HG02840 (cell line): ENCODE results near the gene RPL37.
"Not testable (repeated sequence)": the region's sequence is repeated elsewhere in the genome, so short reads cannot be mapped to it uniquely, and the experiment has no call there.

Experiments
- ATAC-seq: cut with Tn5 transposase; IDR thresholded peaks from one replicate; pipeline ENCODE4 v1.9.1; 2021; ENCODE audit warnings: mild to moderate bottlenecking, moderate library complexity, moderate number of reproducible peaks; ENCODE audit not compliant: unreplicated experiment, low FRiP score

RPL37 gene

DNA sequence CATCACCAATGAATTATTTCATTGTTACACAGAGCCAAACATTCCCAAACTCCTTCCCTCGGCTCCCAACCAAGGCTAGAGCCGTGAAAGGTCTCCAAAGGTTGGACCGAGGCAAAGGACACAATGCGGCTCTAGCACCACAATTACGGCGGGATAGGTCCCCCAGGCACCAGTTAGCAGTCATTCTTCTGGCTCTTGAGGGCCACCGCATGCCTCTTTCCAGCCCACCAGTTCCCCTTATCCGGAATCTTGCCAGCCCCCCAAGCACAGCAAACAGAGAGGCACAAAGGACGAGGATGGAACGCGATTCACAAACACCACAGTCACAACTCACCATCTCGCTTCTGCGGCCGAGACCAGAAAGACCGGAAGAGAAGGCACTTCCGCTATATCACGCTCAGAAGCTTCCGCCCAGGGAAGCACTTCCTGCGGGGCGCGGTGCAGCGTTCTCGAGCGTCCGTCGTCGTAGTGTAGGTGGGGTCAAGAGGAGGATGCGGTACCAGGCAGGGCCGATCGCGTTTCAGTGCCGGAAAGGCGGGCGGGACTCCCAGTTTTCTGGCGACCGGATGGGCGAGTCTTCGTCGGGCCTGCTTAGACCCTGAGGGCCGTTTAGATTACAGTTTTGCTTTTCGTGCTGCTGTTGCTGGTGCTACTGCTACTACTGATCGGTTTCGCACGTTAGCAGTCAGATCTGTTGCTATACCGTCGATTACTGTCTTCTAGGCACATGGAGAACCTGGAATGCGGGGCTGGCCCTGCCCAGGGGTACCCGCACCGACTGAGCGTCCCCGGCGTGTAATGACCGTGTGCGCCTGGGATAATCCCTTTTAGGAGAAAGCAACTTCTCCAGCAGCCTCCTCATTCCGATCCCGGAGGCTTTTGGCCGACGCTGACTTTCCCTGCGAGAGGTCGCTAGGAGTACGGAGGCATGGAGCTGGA, at the start of gene RPL37:
Gene RPL37, minus strand, starts transcription at position 374 of the 939 bp plus-strand sequence. Its CDS starts 37 bp downstream, at position 337.
- ATAC-seq, result peak; percentile 98

DNA sequence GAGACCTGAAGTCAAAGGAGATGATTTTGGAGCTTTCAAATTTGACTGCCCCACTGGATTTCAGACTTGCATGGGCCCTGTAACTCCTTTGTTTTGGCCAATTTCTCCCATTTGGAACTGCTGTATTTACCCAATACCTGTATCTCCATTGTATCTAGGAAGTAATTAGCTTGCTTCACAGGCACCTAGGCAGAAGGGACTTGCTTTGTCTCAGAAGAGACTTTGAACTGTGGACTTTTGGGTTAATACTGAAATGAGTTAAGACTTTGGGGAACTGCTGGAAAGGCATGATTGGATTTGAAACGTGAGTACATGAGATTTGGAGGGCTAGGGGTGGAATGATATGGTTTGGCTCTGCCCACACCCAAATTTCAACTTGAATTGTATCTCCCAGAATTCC, 48.0 kb upstream of the RPL37 start:
- not testable (repeated sequence) for ATAC-seq

GRCh38 chr5:40882291-40882690, 47.3 kb upstream of the RPL37 start:
- ATAC-seq, result no peak

DNA sequence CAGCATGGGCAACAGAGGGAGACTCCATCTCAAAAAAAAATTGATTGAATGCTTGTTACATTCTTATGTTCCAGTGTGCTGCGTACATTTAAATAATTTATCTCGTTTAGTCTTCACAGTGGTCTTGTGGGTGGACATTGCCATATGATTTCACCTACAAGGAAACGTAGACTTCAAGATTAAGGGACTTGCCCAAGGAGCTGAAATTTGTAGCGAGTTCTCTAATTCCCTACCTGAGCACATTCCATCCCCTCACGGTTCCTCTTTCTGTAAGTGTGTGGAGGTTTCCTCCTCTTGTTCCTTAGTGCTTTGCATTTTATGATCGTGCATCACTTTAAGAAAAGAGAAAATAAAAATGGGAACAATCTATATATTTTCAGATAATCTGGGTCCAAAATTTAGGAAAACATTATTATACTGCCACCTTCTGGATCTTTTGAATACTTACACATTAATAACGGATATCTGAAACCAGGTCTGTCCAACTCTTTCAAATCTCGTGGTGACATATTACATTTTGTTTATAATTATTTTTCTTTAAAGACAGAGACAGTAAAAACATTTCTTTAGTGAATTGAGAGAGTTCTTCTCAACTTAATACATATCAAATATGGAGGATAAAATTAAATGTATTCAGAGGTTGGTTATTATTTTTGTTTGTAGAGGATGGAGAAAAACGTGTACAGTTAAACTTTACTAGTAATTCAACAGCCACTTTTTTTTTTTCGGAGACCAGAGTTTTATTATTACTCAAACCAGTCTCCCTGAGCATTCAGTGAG, 44.3 kb upstream of the RPL37 start:
- ATAC-seq, result no peak

GRCh38 chr5:40877371-40877988, 42.5 kb upstream of the RPL37 start:
- ATAC-seq, result no peak

DNA sequence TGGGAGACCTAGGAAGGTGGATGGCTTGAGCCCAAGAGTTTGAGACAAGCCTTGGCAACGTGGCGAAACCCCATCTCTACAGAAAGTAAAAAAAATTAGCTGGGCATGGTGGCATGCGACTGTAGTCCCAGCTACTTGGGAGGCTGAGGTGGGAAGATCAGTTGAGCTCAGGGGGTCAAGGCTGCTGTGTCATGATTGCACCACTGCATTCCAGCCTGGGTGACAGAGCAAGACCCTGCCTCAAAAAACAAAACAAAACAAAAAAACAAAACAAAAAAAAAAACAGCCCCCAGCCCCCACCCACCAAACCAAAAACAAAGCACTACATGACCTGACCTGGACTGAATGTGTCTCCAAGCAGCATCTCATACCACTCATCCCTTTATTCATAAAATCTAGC, 40.9 kb upstream of the RPL37 start:
- no peak for ATAC-seq

GRCh38 chr5:40873286-40873880, 38.4 kb upstream of the RPL37 start:
- ATAC-seq, result no peak

GRCh38 chr5:40872253-40872652, 37.2 kb upstream of the RPL37 start:
- ATAC-seq, result not testable (repeated sequence)

- no peak for ATAC-seq
These were observed 36.2 kb upstream of the RPL37 start for GRCh38 chr5:40871177-40871576.

DNA sequence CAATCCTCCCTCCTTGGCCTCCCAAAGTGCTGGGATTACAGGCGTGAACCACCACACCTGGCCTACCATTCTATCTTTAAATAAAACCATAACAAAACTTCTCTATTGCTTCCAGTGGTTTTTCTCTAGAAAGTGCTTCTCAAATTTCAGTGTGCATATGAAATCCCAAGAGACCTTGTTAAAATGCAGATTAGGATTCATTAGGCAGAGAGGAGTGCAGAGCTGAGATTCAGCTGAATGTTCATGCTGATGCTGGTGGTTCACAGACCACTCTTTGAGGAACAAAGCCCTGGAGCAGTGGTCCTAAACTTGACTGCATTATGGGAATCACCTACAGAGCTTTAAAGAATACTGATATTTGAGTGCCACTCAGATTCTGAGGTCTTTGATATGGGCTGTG, 34.4 kb upstream of the RPL37 start:
- no peak for ATAC-seq

- ATAC-seq, result no peak
These were observed 31.8 kb upstream of the RPL37 start for GRCh38 chr5:40866844-40867243.

- not testable (repeated sequence) for ATAC-seq
These were observed 30.0 kb upstream of the RPL37 start for GRCh38 chr5:40865004-40865403.

GRCh38 chr5:40860711-40861110, 25.7 kb upstream of the RPL37 start:
- no peak for ATAC-seq

- no peak for ATAC-seq
These were observed 18.7 kb upstream of the RPL37 start for GRCh38 chr5:40853632-40854192.

GRCh38 chr5:40847525-40847924, 12.5 kb upstream of the RPL37 start:
- ATAC-seq, result no peak

DNA sequence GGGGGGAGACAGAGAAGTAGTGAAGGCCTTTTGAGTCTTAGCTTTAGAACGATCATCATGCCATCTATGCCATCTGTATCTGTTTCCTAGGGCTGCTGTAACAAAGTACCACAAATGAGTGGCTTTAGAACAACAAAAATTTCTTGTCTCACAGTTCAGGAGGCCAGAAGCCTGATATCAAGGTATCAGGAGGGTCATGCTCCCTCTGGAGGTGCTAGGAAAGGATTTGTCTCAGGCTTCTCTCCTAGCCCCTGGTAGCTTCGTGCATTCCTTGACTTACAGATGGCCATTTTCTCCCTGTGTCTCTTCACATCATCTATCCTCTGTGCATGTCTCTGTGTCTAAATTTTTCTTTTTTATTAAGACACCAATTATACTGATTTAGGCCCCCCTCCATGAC, 11.3 kb upstream of the RPL37 start:
- no peak for ATAC-seq

- no peak for ATAC-seq
These were observed 9.5 kb upstream of the RPL37 start for GRCh38 chr5:40844565-40844964.

DNA sequence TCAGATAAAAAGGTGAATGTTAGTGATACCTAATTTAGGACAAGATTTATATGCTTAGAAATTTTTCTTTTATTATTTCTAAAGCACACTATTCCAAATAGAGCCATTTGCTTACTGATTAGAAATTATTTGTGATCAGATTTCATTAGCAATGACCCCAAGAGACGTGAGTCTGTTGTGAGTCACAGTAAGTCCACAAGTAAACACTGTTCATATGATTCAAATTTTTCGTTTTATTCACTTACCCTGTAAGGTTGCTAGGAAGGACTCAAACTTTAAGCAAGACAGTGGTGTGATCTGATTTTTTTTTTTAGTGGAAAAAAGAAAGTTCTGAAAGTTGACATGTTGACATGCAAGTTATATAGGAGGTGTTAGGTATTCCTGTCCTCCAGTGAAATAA, 7.3 kb upstream of the RPL37 start:
- ATAC-seq, result no peak

DNA sequence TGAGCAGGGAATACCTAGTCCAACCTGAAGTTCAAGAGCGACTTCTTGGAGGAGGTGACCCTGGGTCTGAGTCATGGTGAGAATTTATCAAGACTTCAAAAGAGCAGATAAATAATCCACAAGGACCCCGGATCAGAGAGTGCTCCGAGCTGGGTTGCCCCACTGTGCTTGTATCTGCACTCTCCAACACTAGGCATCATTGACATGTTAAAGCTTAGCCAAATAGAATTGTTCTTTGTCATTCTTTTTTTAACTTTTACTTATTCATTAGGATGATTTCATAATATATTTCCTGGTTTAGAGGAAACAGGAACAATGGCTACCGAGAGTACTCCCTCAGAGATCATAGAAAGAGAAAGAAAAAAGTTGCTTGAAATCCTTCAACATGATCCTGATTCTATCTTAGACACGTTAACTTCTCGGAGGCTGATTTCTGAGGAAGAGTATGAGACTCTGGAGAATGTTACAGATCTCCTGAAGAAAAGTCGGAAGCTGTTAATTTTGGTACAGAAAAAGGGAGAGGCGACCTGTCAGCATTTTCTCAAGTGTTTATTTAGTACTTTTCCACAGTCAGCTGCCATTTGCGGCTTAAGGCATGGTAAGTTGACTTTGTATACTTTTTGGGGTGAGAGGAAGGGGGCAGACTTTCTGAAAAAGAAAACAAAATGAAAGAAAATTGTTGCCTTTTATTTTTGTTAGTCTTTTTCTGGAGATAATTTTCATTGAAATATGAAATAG, 6.2 kb upstream of the RPL37 start, which contains the start of gene CARD6:
Gene CARD6, plus strand, starts transcription at position 300 of the 738 bp plus-strand sequence. Its CDS starts 16 bp downstream, at position 316.
- no peak for ATAC-seq
